Activated gamma-delta T cell treated with anti-CD3 and anti-CD28 coated beads, Interleukin-2, amount 50 U/mL, for 16 hours (primary cell): ENCODE results near the gene TMC7.

Experiments used
- DNase-seq: peaks from one replicate; pipeline ENCODE4 v3.0.0-alpha.2; 2020; ENCODE audit warnings: low read depth

The TMC7 gene

GRCh38 chr16:19031738-19032137, 48.0 kb downstream of the TMC7 start:
- no peak for DNase-seq

- no peak for DNase-seq
Measured at GRCh38 chr16:19033761-19034160, 50.0 kb downstream of the TMC7 start.

- DNase-seq, result no peak
Measured at GRCh38 chr16:19040400-19040799, 56.7 kb downstream of the TMC7 start.

- DNase-seq, result no peak
Measured at GRCh38 chr16:19044769-19045168, 61.0 kb downstream of the TMC7 start.

- DNase-seq, result no peak
Measured at GRCh38 chr16:19046062-19046461, 62.3 kb downstream of the TMC7 start.

GRCh38 chr16:19062706-19063105, 79.0 kb downstream of the TMC7 start:
- DNase-seq, result no peak

- DNase-seq, result no peak
Measured at GRCh38 chr16:19066988-19067348, 83.2 kb downstream of the TMC7 start.

GRCh38 chr16:19067349-19068236, 83.9 kb downstream of the TMC7 start, which contains the start of gene COQ7:
Gene COQ7, plus strand, starts transcription at chr16:19067614. Its CDS starts 51 bp downstream, at chr16:19067665.
- DNase-seq, result peak; percentile 94

GRCh38 chr16:19068237-19068815, 84.6 kb downstream of the TMC7 start:
- no peak for DNase-seq

GRCh38 chr16:19071811-19072777, 88.4 kb downstream of the TMC7 start:
- DNase-seq, result peak; percentile 24

- DNase-seq, result no peak
Measured at GRCh38 chr16:19073344-19073743, 89.6 kb downstream of the TMC7 start.

- no peak for DNase-seq
Measured at GRCh38 chr16:19073863-19074262, 90.1 kb downstream of the TMC7 start.

- no peak for DNase-seq
Measured at GRCh38 chr16:19075511-19075910, 91.8 kb downstream of the TMC7 start.

- DNase-seq, result no peak
Measured at GRCh38 chr16:19077879-19078278, 94.1 kb downstream of the TMC7 start.

- DNase-seq, result no peak
Measured at GRCh38 chr16:19083670-19084069, 99.9 kb downstream of the TMC7 start.

GRCh38 chr16:19084139-19084538, 100.4 kb downstream of the TMC7 start:
- DNase-seq, result no peak

- no peak for DNase-seq
Measured at GRCh38 chr16:19084879-19085278, 101.1 kb downstream of the TMC7 start.

- DNase-seq, result no peak
Measured at GRCh38 chr16:19085679-19086200, 102.0 kb downstream of the TMC7 start.

- DNase-seq, result peak; percentile 64
Measured at GRCh38 chr16:19086322-19087199, 102.8 kb downstream of the TMC7 start.

GRCh38 chr16:19088341-19088916, 104.7 kb downstream of the TMC7 start:
- DNase-seq, result no peak
